ENCODE data around the gene EDAR. TPM values are rescaled to one million over a fixed set of nuclear protein-coding genes. Genes with fewer than 3 reads are reported as not detected.
A peak's percentile ranks its signal among the peaks of the same experiment; 100 is the strongest.

The EDAR gene
- total RNA-seq, 1 donor from 2014 or later: 5.5 TPM

DNA sequence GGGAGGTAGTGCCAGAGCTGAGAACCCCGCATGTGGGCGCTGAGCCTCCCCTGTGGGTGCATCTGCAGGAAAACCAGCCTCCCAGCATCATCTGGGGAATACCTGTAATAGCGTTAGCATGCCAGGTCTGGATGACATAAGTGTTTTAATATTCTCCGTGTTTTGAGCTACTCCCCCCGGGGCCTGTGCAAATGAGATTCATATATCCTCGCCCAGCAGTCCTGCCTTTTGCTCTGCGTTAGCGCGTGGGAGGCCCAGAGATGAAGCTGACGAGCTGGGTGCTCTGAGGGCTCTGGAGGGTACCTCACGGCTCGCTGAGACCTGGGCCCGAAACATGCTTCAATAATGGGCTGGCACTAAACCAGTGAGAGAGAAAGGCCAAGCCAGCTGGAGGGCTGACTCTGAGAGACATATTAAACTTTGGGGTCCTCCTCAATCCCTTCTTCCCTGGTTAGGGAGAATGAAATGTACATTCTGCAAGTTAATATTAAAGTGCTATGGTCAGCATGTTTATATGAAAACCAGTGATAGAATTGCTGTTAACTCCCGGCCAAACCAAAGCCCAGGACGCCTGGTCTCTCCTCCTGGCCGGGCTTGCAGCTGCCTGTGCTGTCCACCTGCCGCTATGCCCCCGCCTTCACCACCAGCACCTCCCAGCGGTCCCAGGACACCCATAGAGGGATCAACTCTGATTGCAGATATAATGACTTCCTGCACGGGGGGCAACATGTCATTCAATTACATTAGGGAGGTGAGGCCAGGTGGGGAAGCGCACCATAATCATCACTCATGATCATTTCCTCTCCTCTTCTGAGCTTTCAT, 77.0 kb downstream of the EDAR start:
- Mint-ChIP-seq H3K9me3 (no peaks in the 10 kb centered on the region), H3K4me1 (no peaks in the 10 kb centered on the region), H3K36me3 (no peaks in the 10 kb centered on the region), H3K27ac (no peak overlapping the region), H3K27me3 (ENCODE audit: low read depth) (no peaks in the 10 kb centered on the region), H3K4me3 (no peak overlapping the region)
- TF ChIP-seq, protein P1, sequence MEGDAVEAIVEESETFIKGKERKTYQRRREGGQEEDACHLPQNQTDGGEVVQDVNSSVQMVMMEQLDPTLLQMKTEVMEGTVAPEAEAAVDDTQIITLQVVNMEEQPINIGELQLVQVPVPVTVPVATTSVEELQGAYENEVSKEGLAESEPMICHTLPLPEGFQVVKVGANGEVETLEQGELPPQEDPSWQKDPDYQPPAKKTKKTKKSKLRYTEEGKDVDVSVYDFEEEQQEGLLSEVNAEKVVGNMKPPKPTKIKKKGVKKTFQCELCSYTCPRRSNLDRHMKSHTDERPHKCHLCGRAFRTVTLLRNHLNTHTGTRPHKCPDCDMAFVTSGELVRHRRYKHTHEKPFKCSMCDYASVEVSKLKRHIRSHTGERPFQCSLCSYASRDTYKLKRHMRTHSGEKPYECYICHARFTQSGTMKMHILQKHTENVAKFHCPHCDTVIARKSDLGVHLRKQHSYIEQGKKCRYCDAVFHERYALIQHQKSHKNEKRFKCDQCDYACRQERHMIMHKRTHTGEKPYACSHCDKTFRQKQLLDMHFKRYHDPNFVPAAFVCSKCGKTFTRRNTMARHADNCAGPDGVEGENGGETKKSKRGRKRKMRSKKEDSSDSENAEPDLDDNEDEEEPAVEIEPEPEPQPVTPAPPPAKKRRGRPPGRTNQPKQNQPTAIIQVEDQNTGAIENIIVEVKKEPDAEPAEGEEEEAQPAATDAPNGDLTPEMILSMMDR (IDR thresholded peaks at IDR 0.05; ENCODE audit: unreplicated experiment): no peak
- peak in 1 of 2 experiments; percentile 25 for DNase-seq (ENCODE audit: low spot score in 2 of 2, unreplicated experiment in 2 of 2)

DNA sequence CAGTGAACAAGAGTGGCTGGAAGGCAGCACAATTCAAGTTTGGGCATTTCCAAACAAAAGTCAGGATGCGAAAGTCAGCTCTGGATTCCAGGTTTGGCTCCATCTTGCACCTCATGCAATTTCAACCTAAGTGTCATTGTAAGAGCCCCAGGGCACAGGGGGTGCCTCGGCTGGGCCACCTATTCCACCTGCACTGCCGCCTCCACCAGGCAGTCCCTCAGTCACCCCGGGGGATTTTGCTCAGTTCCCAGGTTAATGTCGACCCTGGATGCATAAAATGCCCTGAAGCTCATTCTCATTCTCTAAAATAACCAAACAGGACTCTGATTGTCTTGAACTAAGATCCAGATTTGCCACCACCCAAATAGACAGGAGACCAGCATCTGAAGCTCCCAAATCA, 77.6 kb downstream of the EDAR start:
- Mint-ChIP-seq H3K27ac (no peak overlapping the region), H3K4me1 (no peaks in the 10 kb centered on the region), H3K36me3 (no peaks in the 10 kb centered on the region), H3K9me3 (no peaks in the 10 kb centered on the region), H3K27me3 (ENCODE audit: low read depth) (no peaks in the 10 kb centered on the region), H3K4me3 (no peak overlapping the region)
- TF ChIP-seq, protein P1 (IDR thresholded peaks at IDR 0.05; ENCODE audit: unreplicated experiment): no peak
- DNase-seq (ENCODE audit: low spot score in 2 of 2, unreplicated experiment in 2 of 2): peak in 1 of 2 experiments; percentile 16

DNA sequence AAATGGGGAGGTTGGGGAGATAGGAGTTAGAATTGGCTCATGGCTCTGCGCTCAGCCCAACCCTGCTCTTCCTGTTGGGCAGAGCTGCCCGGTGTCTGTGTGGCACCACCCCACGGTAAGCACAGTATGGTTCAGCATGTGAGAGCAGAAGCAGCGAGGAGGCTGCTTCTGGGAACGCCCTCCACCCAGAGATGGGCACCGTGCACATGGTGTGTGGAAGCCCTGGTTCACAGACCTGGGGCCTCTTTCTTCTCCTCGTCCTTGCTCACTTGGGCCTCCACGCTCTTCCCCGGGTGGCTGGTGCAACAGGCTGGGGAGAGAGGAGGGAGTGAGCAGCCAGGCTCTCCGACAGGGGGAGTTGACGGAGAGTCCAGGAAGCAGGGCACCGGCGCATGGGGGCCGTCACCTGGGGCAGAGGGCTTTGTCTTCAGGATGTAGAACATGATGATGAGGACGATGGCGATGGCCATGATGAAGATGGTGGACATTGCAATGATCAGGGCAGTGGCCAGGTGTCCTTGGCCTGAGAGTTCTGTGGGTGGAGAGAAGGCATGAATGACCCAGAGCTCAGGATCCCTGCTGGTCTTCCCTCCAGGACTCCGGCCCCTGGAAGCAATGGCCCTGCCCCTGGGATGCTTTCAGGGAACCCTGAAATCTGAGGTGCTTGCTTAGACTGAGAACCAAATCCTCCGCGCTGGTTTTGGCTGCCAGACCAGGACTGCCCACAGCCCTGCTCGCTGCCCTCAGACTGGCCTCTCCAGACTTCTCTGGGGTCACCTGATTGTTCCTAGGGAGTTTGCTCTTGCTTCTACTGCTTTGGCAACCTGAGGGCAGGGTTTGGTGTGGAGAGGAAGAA, 78.3 kb downstream of the EDAR start:
- TF ChIP-seq, protein P1 (IDR thresholded peaks at IDR 0.05; ENCODE audit: unreplicated experiment): no peak
- DNase-seq (ENCODE audit: low spot score in 2 of 2, unreplicated experiment in 2 of 2): peak in 1 of 2 experiments; percentile 29

DNA sequence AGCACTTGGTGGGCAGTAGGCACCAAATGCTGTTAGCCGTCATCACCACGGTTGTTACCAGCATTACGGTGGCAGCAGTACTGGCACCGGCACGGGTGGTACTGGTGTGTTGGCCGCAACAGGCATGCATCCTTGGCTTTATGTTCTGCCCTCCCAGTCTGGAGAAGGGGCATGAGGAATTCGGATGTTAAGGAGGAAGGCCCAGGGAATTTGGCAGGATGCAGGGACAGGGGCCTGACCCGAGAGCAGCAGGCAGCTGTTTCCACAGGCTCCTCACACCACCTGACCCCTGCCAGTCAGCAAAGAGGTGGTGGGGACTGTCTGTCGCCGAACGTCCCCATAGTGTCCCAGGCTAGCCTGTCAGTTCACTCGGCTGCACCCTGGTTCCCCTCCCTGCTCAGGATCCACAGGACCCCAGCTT, 79.0 kb downstream of the EDAR start:
- H3K27me3 Mint-ChIP-seq (ENCODE audit: low read depth): no peaks in the 10 kb centered on the region
- TF ChIP-seq, protein P1 (IDR thresholded peaks at IDR 0.05; ENCODE audit: unreplicated experiment): no peak
- DNase-seq (ENCODE audit: low spot score in 2 of 2, unreplicated experiment in 2 of 2): peak in 1 of 2 experiments; percentile 28
- H3K9me3 Mint-ChIP-seq: no peaks in the 10 kb centered on the region
- no peaks in the 10 kb centered on the region for H3K36me3 Mint-ChIP-seq
- no peak overlapping the region for H3K4me3 Mint-ChIP-seq
- H3K27ac Mint-ChIP-seq: no peak overlapping the region
- no peaks in the 10 kb centered on the region for H3K4me1 Mint-ChIP-seq

More for the DNA sequence above, 78.3 kb downstream of the EDAR start:
- no peak overlapping the region for H3K27ac Mint-ChIP-seq
- H3K4me1 Mint-ChIP-seq: no peaks in the 10 kb centered on the region
- no peaks in the 10 kb centered on the region for H3K27me3 Mint-ChIP-seq (ENCODE audit: low read depth)
- no peaks in the 10 kb centered on the region for H3K9me3 Mint-ChIP-seq
- no peaks in the 10 kb centered on the region for H3K36me3 Mint-ChIP-seq
- no peak overlapping the region for H3K4me3 Mint-ChIP-seq

DNA sequence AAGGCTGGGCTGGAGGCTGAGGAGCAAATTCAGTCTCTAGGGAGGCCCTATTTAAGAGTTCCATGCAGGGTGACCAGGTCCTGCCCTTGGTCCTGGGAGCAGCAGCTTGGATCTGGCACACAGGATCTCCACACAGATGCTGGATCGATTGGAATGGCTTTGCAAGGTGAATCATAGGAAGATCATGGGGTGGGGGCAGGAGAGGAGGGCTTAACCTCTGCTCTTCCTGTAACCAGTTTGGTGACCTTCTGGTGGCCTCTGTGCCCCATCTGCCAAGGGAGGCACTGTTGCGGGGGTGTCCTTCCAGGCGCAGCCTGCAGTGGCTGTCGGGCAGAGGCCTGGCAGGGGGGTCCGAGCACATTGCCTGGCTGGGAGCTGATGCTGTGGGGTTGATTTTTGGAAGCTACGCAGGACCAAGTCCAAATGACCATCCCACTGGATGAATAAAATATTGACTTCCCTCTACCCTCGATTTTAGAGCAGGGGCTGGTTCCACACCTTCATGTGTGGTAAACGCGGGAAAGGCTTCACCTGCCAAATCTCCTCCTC, 79.7 kb downstream of the EDAR start:
- H3K9me3 Mint-ChIP-seq: no peaks in the 10 kb centered on the region
- H3K27ac Mint-ChIP-seq: no peak overlapping the region
- DNase-seq (ENCODE audit: low spot score in 2 of 2, unreplicated experiment in 2 of 2): no peak
- H3K4me3 Mint-ChIP-seq: no peak overlapping the region
- TF ChIP-seq, protein P1 (IDR thresholded peaks at IDR 0.05; ENCODE audit: unreplicated experiment): no peak
- H3K4me1 Mint-ChIP-seq: no peaks in the 10 kb centered on the region
- H3K36me3 Mint-ChIP-seq: no peaks in the 10 kb centered on the region
- H3K27me3 Mint-ChIP-seq (ENCODE audit: low read depth): no peaks in the 10 kb centered on the region

Data from mesothelial cell of epicardium (in vitro differentiated cells).